MCF 10A (cell line): ENCODE measurements around the gene CMTM5. TPM values are rescaled to one million over a fixed set of nuclear protein-coding genes. Genes with fewer than 3 reads are reported as not detected.
"Not testable (repeated sequence)": the region's sequence is repeated elsewhere in the genome, so short reads cannot be mapped to it uniquely, and the experiment has no call there.

Experiments
- BruUV-seq: library from RNA; stranded (reverse); fragments of 400-500 nt; replicated peaks from 2 replicates; lab custom pipeline; 2021; lab: Mats Ljungman, UMichigan
- CTCF ChIA-PET: fragments of 300-600 bp; sonication (Branson Sonifier 250); formaldehyde crosslinking; extraction: SDS; loops from one replicate; lab custom pipeline; 2021; ENCODE audit warnings: antibody characterized with exemption, inconsistent platforms; lab: Yijun Ruan, JAX
- POLR2A ChIA-PET: fragments of 300-600, 350-650 bp; sonication (Branson Sonifier 250); formaldehyde crosslinking; extraction: SDS; loops from one replicate; lab custom pipeline; 2020; ENCODE audit warnings: antibody characterized with exemption, inconsistent platforms; lab: Yijun Ruan, JAX
- DNase-seq: peaks from one replicate; pipeline ENCODE4 v3.0.0-alpha.2; 2018; ENCODE audit not compliant: unreplicated experiment
- H3K27ac Mint-ChIP-seq: one replicate; pipeline ENCODE4 v1.8.0; 2022; ENCODE audit warnings: mild to moderate bottlenecking, low read depth, mixed read lengths; ENCODE audit not compliant: unreplicated experiment
- H3K27me3 Mint-ChIP-seq: one replicate; pipeline ENCODE4 v1.8.0; 2022; ENCODE audit warnings: mixed read lengths; ENCODE audit not compliant: insufficient read depth, unreplicated experiment
- H3K36me3 Mint-ChIP-seq: one replicate; pipeline ENCODE4 v1.8.0; 2022; ENCODE audit warnings: mild to moderate bottlenecking, moderate library complexity, mixed read lengths; ENCODE audit not compliant: insufficient read depth, unreplicated experiment
- H3K4me1 Mint-ChIP-seq: one replicate; pipeline ENCODE4 v1.8.0; 2022; ENCODE audit warnings: mixed read lengths; ENCODE audit not compliant: insufficient read depth, unreplicated experiment
- H3K4me3 Mint-ChIP-seq: one replicate; pipeline ENCODE4 v1.8.0; 2022; ENCODE audit warnings: mild to moderate bottlenecking, moderate library complexity, mixed read lengths; ENCODE audit not compliant: unreplicated experiment
- H3K9me3 Mint-ChIP-seq: one replicate; pipeline ENCODE4 v1.8.0; 2022; ENCODE audit warnings: mixed read lengths; ENCODE audit not compliant: unreplicated experiment
- CTCF ChIP-seq: fragments of 200-600 bp; IDR thresholded peaks from one replicate; pipeline ENCODE4 v1.8.0; 2022; ENCODE audit warnings: antibody characterized with exemption, mild to moderate bottlenecking; ENCODE audit not compliant: unreplicated experiment
- intact Hi-C: fragments of 100-400 bp; cut with micrococcal nuclease; formaldehyde crosslinking; loops from 2 replicates; pipeline ENCODE4 v1.14.1; 2022
- total RNA-seq: library from RNA; stranded (reverse); gene quantifications from 2 replicates; pipeline ENCODE4 v1.2.3, GENCODE V29; 2022

The CMTM5 gene
- total RNA-seq, 1 experiment from 2014 or later: not detected

- no TSS peak for BruUV-seq
- Mint-ChIP-seq H3K9me3 (no peaks in the 10 kb centered on the region), H3K36me3 (no peaks in the 10 kb centered on the region), H3K27ac (no peak overlapping the region), H3K4me1 (no peaks in the 10 kb centered on the region), H3K27me3 (peaks cover 89% of the 10 kb centered on the region), H3K4me3 (no peak overlapping the region)
- no peak for DNase-seq
- POLR2A ChIA-PET: no interaction called here
- intact Hi-C loops: no loop called here
- CTCF ChIA-PET: interaction anchor here (0.6 to 2.1 kb wide), 3 partner anchors 20 to 167 kb away, joined by 3 to 6 read pairs (median 4); no protein-coding TSS in a partner anchor
- TF ChIP-seq CTCF: no peak
These were observed 10.2 kb downstream of the CMTM5 start for GRCh38 chr14:23386999-23387398.

GRCh38 chr14:23387916-23388882 lies 11.4 kb downstream of the CMTM5 start:
- peaks cover 89% of the 10 kb centered on the region for H3K27me3 Mint-ChIP-seq
- H3K4me1 Mint-ChIP-seq: no peaks in the 10 kb centered on the region
- BruUV-seq: no TSS peak
- ChIA-PET CTCF (interaction anchor here (0.6 to 7.8 kb wide), 3 partner anchors 8 to 67 kb away, joined by 3 to 74 read pairs (median 3); no protein-coding TSS in a partner anchor), POLR2A (no interaction called here)
- no peak overlapping the region for H3K4me3 Mint-ChIP-seq
- intact Hi-C loops: no loop called here
- no peak for TF ChIP-seq CTCF
- no peak overlapping the region for H3K27ac Mint-ChIP-seq
- DNase-seq: no peak
- H3K9me3 Mint-ChIP-seq: no peaks in the 10 kb centered on the region
- no peaks in the 10 kb centered on the region for H3K36me3 Mint-ChIP-seq

GRCh38 chr14:23388996-23389395 lies 12.2 kb downstream of the CMTM5 start:
- Mint-ChIP-seq H3K27me3 (peaks cover 89% of the 10 kb centered on the region), H3K27ac (no peak overlapping the region), H3K36me3 (no peaks in the 10 kb centered on the region), H3K9me3 (no peaks in the 10 kb centered on the region), H3K4me3 (no peak overlapping the region), H3K4me1 (no peaks in the 10 kb centered on the region)
- DNase-seq: no peak
- POLR2A ChIA-PET: no interaction called here
- intact Hi-C loops: no loop called here
- CTCF ChIA-PET: interaction anchor here (0.6 to 7.8 kb wide), 3 partner anchors 9 to 95 kb away, joined by 3 to 74 read pairs (median 3); no protein-coding TSS in a partner anchor
- no peak for TF ChIP-seq CTCF
- BruUV-seq: no TSS peak

- intact Hi-C loops: no loop called here
These were observed 12.6 kb downstream of the CMTM5 start for GRCh38 chr14:23389396-23389795.

GRCh38 chr14:23389871-23390270 lies 13.0 kb downstream of the CMTM5 start:
- POLR2A ChIA-PET, H3K9me3 Mint-ChIP-seq: not testable (repeated sequence)

More at GRCh38 chr14:23389396-23389795, 12.6 kb downstream of the CMTM5 start:
- Mint-ChIP-seq H3K36me3 (no peaks in the 10 kb centered on the region), H3K27me3 (peaks cover 88% of the 10 kb centered on the region), H3K27ac (no peak overlapping the region), H3K4me3 (no peak overlapping the region), H3K4me1 (no peaks in the 10 kb centered on the region), H3K9me3 (no peaks in the 10 kb centered on the region)
- BruUV-seq: no TSS peak
- CTCF ChIA-PET: interaction anchor here (0.6 to 7.8 kb wide), 2 partner anchors 9 to 95 kb away, joined by 3 to 74 read pairs; no protein-coding TSS in a partner anchor
- POLR2A ChIA-PET: no interaction called here
- TF ChIP-seq CTCF: no peak
- no peak for DNase-seq

More at GRCh38 chr14:23389871-23390270, 13.0 kb downstream of the CMTM5 start:
- H3K36me3 Mint-ChIP-seq, H3K27ac Mint-ChIP-seq, H3K4me1 Mint-ChIP-seq, intact Hi-C loops, DNase-seq, BruUV-seq, H3K4me3 Mint-ChIP-seq: not testable (repeated sequence)
- H3K27me3 Mint-ChIP-seq: peaks cover 86% of the 10 kb centered on the region
- CTCF ChIA-PET: interaction anchor here (7.8 kb wide), 1 partner anchor 10 kb away, joined by 74 read pairs; no protein-coding TSS in a partner anchor
